OCI-LY3 (cell line): Measurements from ENCODE around the gene IQSEC1.

Experiments used
- H2AFZ ChIP-seq: fragments of 200-600, 300-600 bp; shearing (Covaris generic); 2 replicates; pipeline ENCODE4 v1.6.0; 2014; ENCODE audit warnings: antibody characterized with exemption, low read depth, low read length
- H3K27ac ChIP-seq: fragments of 200-600, 300-600 bp; sonication (generic); 2 replicates; pipeline ENCODE4 v1.5.1; 2014; ENCODE audit warnings: mild to moderate bottlenecking, low read length, moderate library complexity, mixed read lengths
- H3K27me3 ChIP-seq: fragments of 200-600, 300-600 bp; sonication (generic); 2 replicates; pipeline ENCODE4 v1.6.1; 2014; ENCODE audit warnings: low read depth, low read length, mixed read lengths
- H3K36me3 ChIP-seq: fragments of 200-600, 300-600 bp; sonication (generic); replicated peaks from 2 replicates; pipeline ENCODE3; 2014; ENCODE audit warnings: low read depth, low read length, mixed read lengths
- H3K4me1 ChIP-seq: fragments of 300-600, 200-600 bp; sonication (generic); 2 replicates; pipeline ENCODE4 v1.6.1; 2014; ENCODE audit warnings: low read length, mixed read lengths
- H3K4me2 ChIP-seq: fragments of 200-600, 300-600 bp; sonication (generic); 2 replicates; pipeline ENCODE4 v1.6.1; 2014; ENCODE audit warnings: low read length, mixed read lengths
- H3K4me3 ChIP-seq: fragments of 300-600, 200-600 bp; sonication (generic); 2 replicates; pipeline ENCODE4 v1.5.1; 2014; ENCODE audit warnings: antibody characterized with exemption, mild to moderate bottlenecking, low read length, moderate library complexity
- H3K79me2 ChIP-seq: fragments of 300-600, 200-600 bp; shearing (Covaris generic); 2 replicates; pipeline ENCODE4 v1.6.1; 2014; ENCODE audit warnings: mild to moderate bottlenecking, low read length, mixed read lengths
- H3K9ac ChIP-seq: fragments of 300-600, 200-600 bp; shearing (Covaris generic); 2 replicates; pipeline ENCODE4 v1.6.0; 2014; ENCODE audit warnings: mild to moderate bottlenecking, low read length, moderate library complexity
- H3K9me3 ChIP-seq: fragments of 200-600, 300-600 bp; shearing (Covaris generic); 2 replicates; pipeline ENCODE4 v1.6.1; 2014; ENCODE audit warnings: low read length, mixed read lengths; ENCODE audit not compliant: insufficient read depth
- H4K20me1 ChIP-seq: fragments of 200-600, 300-600 bp; sonication (generic); 2 replicates; pipeline ENCODE4 v1.6.1; 2016; ENCODE audit warnings: low read length, mixed read lengths; ENCODE audit not compliant: insufficient read depth
- EZH2phosphoT487 ChIP-seq: fragments of 200-600 bp; shearing (Covaris generic); IDR thresholded peaks from 2 replicates; pipeline ENCODE4 v1.6.1; 2018; ENCODE audit warnings: antibody characterized with exemption, mixed run types, low read depth
- TF ChIP-seq, protein P1 (sequence below): fragments of 200-600, 300-600 bp; sonication (generic); IDR thresholded peaks from 2 replicates; pipeline ENCODE4 v1.5.1; 2014; ENCODE audit warnings: antibody characterized with exemption, low read length, low read depth

IQSEC1 gene

DNA sequence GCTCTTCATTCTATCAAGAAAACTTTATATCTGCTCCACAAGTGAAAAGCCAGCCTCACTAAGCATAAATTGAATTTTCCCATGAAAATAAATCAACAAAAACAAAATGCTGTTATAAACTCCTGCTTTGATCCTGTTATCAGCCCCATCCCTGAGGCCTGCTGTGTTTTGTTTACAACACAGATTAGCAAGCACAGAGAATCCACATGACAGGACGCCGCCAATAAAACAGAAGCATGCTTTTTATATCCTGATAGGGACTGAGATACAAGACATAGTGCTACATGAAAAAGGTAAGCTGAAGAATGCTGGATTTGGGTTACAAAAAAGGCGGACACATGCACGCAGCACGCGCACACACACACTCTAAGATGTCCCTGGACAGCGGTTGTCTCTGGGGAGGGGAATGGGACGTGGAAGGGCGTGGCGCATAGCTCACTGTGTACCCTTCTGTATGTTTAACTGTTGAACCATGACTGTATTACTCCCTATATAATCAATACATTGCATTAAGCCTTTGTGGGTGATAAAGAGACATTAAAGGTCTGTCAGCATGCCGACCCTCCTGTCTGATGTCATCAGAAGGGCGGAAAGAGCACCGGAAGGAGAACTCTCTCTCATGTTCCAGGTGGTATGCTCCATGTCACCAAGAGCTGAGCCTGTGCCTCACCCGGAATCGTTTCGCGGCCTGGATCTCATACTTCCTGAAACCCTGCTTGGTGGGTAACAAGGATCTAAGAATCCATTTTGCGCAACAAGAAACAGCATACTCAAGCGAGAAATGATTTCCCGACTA, 93.9 kb downstream of the IQSEC1 start:
- H3K27me3 ChIP-seq = no peaks in the 10 kb centered on the region
- H3K27ac ChIP-seq = no peak overlapping the region
- no peak overlapping the region for H3K9ac ChIP-seq

DNA sequence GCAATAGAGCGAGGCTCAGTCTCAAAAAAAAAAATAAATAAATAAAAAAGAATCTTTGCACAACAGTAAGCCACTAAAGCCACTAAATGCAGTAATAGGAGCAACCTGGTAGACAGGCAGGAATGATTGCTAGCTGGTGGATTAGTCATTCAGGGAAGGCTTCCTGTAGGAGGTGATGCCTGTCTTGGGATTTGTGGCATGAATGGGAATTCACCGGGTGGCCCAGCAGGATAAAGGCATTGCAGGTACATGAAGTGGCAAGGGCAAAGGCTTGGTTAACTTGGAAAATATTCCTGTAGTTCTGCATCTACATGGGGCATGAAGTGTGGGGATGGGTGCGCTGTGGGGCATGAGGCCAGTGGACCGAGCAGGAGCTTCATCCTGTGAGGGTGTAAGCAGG, 94.5 kb downstream of the IQSEC1 start:
- Histone ChIP-seq H3K4me3 (no peak overlapping the region), H4K20me1 (peaks cover 100% of the 10 kb centered on the region), H3K4me2 (no peak overlapping the region), H3K9me3 (no peaks in the 10 kb centered on the region), H3K27me3 (no peaks in the 10 kb centered on the region), H3K27ac (no peak overlapping the region), H3K9ac (no peak overlapping the region), H3K4me1 (peaks cover 40% of the 10 kb centered on the region), H3K36me3 (peaks cover 31% of the 10 kb centered on the region), H2AFZ (no peak overlapping the region), H3K79me2 (peaks cover 97% of the 10 kb centered on the region)
- TF ChIP-seq, protein P1, sequence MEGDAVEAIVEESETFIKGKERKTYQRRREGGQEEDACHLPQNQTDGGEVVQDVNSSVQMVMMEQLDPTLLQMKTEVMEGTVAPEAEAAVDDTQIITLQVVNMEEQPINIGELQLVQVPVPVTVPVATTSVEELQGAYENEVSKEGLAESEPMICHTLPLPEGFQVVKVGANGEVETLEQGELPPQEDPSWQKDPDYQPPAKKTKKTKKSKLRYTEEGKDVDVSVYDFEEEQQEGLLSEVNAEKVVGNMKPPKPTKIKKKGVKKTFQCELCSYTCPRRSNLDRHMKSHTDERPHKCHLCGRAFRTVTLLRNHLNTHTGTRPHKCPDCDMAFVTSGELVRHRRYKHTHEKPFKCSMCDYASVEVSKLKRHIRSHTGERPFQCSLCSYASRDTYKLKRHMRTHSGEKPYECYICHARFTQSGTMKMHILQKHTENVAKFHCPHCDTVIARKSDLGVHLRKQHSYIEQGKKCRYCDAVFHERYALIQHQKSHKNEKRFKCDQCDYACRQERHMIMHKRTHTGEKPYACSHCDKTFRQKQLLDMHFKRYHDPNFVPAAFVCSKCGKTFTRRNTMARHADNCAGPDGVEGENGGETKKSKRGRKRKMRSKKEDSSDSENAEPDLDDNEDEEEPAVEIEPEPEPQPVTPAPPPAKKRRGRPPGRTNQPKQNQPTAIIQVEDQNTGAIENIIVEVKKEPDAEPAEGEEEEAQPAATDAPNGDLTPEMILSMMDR = no peak

More for the DNA sequence above, 93.9 kb downstream of the IQSEC1 start:
- Histone ChIP-seq H3K4me3 (no peak overlapping the region), H3K9me3 (no peaks in the 10 kb centered on the region), H3K36me3 (peaks cover 31% of the 10 kb centered on the region), H3K79me2 (peaks cover 97% of the 10 kb centered on the region), H4K20me1 (peaks cover 100% of the 10 kb centered on the region), H2AFZ (no peak overlapping the region), H3K4me1 (peaks cover 40% of the 10 kb centered on the region), H3K4me2 (no peak overlapping the region)
- TF ChIP-seq, protein P1 = no peak
- TF ChIP-seq EZH2phosphoT487 = no peak

DNA sequence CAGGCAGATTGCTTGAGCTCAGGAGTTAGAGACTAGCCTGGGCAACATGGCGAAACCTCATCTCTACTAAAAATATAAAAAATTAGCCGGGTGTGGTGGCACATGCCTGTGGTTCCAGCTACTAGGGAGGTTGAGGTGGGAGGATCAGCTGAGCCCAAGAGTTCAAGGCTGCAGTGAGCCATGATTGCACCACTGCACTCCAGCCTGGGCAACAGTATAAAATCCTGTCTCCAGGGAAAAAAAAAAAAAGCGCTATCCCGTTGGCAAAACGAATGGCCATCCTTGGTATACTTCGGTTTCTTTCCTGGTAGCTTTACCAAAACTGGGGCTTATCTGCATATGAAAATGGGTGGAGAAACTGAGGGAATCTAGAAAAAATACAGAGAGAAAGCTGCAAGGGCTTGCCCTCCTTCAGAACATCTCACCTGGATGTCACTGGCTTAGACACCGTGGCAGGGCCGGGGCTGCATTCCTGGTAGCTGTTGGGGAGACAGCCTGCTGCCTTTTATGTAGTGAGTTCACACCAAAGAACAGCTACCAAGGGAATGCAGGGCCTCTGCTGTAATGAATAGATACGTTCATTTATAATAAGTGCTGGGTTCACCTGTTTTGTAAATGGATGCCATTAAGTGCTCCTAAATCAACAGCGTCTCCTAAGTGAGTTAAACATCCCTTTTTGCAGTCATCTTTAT, 96.0 kb downstream of the IQSEC1 start:
- no peak overlapping the region for H3K27ac ChIP-seq
- H3K9ac ChIP-seq = no peak overlapping the region
- no peaks in the 10 kb centered on the region for H3K27me3 ChIP-seq
- peaks cover 44% of the 10 kb centered on the region for H3K36me3 ChIP-seq
- no peak overlapping the region for H3K4me2 ChIP-seq
- peaks cover 100% of the 10 kb centered on the region for H4K20me1 ChIP-seq
- H2AFZ ChIP-seq = no peak overlapping the region
- TF ChIP-seq, protein P1 = no peak
- no peak for TF ChIP-seq EZH2phosphoT487
- H3K79me2 ChIP-seq = peaks cover 97% of the 10 kb centered on the region
- H3K9me3 ChIP-seq = no peaks in the 10 kb centered on the region
- peaks cover 40% of the 10 kb centered on the region for H3K4me1 ChIP-seq
- H3K4me3 ChIP-seq = no peak overlapping the region

- Histone ChIP-seq H3K79me2 (peaks cover 97% of the 10 kb centered on the region), H3K4me3 (no peak overlapping the region), H4K20me1 (peaks cover 100% of the 10 kb centered on the region), H3K27ac (no peak overlapping the region), H3K4me2 (no peak overlapping the region), H3K9me3 (no peaks in the 10 kb centered on the region), H3K9ac (no peak overlapping the region), H3K36me3 (peaks cover 53% of the 10 kb centered on the region), H3K27me3 (no peaks in the 10 kb centered on the region), H3K4me1 (peaks cover 40% of the 10 kb centered on the region), H2AFZ (no peak overlapping the region)
- TF ChIP-seq EZH2phosphoT487 = no peak
- TF ChIP-seq, protein P1 = no peak
These were observed 97.3 kb downstream of the IQSEC1 start for GRCh38 chr3:12975748-12976522.
